Pulmonary artery endothelial cell (primary cell): Measurements from ENCODE around the gene TEX53. TPM values are rescaled to one million over a fixed set of nuclear protein-coding genes. Genes with fewer than 3 reads are reported as not detected.

Source experiments
- DNase-seq: peaks from one replicate; pipeline ENCODE4 v3.0.0-alpha.2; 2011; ENCODE audit warnings: low read depth, low spot score
- total RNA-seq: library from RNA; depleted of rRNA; stranded (reverse); fragments of >200 nt; gene quantifications from 2 replicates; pipeline ENCODE4 v1.2.3, GENCODE V29; 2014

Gene TEX53
- total RNA-seq, 1 donor from 2014 or later, result not detected

DNA sequence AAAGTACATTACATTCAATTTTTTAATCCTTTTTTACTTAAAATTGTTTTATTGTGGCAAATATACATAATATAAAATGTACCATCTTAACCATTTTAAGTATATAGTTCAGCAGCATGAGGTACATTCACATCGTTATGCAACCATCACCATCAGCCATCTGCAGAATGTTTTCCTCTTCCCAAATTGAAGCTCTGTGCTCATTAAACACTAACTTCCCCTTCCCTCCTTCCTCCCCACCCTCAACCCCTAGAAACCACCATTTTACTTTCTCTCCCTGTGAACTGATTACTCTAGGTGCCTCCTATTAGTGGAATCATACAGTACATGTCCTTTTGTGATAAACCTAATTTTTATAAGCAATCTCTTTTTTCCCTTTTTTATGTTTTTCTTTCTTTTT is 15.6 kb downstream of the TEX53 start:
- DNase-seq, result no peak

DNA sequence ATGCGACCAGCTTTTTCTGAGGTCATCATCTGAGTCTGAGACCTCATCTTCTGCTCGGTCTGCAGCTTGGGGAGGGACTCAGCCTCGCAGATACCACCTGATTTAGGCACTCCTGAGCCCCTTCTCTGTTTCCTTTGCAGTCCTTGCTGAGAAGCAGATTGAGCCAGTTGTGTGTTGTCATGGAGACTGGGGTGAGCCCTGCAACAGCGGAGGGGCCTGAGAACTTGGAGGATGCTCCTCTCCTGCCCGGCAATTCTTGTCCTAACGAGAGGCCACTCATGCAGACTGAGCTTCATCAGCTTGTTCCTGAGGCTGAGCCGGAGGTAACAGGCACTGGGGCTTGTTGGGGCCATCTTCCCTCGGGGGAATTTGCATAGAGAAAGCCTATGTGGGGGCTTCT is 19.2 kb downstream of the TEX53 start:
- no peak for DNase-seq

DNA sequence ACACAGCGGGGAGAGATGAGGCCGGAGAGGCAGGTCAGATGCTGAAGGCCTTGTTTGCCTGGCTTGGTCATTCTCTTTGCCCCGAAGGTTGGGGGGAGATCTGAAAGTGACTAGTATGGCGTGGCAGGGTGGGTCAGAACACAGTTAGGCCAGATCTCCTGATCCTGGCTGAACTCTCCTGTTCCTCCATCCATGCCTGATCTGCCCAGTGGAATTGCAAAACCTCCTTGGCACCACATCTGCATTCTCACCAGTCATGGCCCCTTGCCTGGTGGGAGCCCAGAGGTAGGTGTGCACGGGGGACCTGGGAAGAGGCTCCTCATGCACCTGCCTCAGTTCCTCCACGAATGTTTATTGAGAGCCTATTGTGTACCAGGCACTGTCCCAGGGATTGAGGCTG is 23.2 kb downstream of the TEX53 start:
- no peak for DNase-seq

DNA sequence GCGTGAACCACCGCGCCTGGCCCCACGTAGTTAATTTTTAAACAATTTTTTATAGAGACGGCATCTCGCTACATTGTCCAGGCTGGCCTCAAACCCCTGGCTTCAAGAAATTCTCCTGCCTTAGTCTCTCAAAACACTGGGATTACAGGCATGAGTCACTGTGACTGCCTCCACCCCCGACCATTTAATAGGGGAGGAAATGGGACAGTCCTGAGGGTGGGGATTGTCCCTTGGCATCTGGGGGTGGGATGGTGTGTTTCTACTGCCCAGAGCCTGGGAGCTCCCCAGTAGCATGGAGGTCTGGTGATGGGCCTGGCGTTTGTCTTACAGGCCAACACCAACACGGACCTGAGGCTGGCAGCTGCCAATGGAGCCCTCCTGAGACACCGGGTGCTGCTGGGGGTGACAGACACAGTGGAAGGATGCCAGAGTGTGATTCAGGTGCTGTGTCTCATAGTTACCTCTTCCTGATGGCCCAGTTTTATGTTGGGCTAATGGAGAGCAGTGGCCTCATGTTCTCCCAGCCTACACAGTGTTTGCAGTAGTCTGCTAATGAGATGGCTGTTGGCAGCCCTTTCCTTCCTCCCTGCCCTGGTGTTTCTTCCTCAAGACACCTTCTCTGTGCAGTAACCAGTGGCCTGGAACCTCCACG is 24.0 kb downstream of the TEX53 start:
- no peak for DNase-seq

DNA sequence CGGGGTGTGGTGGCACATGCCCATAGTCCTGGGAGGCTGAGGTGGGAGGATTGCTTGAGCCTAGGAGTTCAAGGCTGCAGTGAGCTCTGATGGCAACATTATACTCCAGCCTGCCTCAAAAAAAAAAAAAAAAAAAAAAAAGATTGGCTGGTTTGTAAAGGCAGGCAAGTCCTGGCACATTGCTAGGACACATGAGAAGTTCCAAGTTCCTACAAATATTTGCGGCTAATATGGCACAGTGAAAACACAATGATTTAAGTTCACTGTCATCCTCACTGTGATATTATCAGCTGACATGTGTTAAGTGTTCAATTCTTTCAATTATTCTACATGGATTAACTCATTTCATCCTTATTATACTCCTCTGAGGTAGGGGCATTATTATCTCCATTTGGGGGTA is 26.4 kb downstream of the TEX53 start:
- DNase-seq, result no peak

DNA sequence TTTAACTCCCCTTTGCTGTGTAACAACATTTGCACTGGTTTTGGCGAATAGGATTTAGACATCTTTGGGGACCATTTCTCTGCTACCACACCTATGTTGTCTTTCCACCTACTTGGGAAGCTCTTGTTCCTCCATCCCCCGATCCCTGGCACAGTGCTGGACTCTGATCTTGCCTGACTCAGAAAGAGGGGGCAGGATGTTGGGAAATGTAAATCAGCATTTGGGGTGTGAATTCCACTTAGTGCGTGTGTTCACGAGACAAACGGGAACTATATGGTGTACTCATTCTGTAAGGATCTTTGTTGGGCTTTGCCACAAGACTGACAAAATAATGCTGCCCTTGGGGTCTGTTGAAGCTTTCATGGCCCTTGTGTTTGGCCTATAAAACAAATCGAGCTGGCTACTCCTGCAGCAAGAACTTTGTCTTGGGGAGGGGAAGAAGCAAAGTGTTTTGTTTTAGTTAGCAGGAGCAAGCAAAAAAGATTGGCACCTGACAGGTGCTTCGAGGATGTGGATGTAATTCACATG is 28.0 kb downstream of the TEX53 start:
- DNase-seq, result no peak

DNA sequence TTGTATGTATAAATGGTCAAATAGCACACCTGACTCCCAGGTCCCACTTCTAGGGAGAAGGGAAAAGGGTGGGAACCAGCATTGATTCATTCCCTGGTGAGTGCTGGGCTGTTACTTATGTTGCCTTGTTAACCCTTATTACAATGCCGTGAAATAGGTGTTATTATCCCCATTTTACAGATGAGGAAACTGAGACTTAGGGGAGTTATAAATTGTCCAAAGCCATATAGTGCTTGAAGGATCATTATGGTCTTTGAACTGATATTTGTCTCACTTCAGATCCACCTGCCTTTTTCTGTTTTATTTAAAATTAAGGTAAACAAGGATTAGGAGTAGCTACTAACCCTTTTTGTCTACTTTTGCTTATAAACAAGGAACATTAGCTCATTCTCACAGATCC is 30.1 kb downstream of the TEX53 start:
- no peak for DNase-seq

DNA sequence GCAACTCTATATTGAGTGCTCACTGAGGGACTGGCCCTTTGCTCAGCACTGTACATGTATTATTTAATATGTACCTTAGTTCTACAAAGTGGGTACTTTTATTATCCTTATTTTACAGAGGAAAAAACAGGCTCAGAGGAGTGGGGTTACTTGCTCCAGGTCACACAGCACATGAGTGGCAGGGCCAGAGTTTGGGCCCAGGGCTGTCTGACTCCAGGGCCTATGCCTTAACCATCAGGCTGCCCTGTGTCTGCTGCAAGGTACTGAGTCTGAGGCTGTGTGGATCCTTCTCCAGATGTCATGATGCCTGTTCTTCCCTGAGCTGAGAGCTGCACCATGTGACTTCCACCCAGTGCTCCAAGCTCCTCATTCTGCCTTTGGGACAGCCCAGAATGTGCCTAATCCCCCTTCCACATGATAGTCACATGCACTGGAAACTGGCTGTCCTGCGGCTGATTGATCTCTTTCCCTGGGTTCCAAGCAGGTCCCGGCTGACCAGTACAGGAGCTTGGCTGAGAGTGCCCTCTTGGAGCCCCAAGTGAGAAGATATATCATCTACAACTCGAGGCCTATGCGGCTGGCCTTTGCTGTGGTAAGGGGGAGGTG is 31.1 kb downstream of the TEX53 start:
- DNase-seq, result no peak

DNA sequence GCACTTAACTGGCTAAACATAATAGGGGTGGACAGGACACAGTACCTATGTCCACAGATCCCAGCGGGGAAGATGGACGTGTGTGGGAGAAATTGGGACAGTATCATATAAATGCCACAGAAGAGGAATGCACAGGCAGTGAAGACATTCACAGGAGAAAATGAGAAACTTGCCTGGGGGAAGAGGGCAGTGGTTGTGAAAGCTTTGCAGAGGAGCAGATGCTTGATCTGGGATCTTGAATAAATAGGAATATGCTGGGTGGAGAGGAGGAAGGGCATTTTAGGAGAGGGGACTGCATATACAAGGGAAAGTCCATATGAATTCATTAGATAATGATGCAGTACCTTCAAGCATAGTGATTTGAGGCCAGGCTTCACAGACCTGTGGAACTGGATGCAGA is 32.9 kb downstream of the TEX53 start:
- DNase-seq, result no peak

DNA sequence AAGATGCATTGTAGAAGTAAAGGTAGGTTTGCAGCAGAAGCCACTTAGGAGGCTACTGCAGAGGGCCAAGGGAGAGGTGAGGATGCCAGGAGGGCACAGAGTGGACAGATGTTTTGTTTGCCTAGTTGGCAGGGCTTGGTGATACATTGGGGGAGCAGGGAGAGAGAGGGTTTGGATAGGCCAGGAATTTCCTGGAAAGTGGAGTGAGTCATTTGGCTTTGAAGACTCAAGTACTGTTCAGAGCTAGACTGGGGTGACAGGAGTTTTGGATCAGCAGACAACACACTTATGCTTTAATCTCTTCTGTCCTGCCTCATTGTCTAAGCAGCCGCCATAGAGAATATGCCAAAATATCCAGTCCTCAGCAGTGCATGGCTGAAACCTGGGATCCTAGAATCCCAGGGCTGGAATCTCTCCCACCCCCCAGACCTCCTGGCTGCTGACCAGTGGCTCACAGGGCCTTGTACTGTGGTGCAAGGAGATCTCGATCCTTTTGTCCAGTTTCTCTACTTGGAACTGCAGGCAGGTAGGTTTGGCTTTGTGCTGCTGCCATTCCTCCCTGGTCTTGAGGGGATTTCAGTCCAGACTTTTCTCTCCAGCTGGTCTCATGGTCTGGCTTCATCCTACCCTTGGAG is 35.5 kb downstream of the TEX53 start:
- peak; percentile 35 for DNase-seq

DNA sequence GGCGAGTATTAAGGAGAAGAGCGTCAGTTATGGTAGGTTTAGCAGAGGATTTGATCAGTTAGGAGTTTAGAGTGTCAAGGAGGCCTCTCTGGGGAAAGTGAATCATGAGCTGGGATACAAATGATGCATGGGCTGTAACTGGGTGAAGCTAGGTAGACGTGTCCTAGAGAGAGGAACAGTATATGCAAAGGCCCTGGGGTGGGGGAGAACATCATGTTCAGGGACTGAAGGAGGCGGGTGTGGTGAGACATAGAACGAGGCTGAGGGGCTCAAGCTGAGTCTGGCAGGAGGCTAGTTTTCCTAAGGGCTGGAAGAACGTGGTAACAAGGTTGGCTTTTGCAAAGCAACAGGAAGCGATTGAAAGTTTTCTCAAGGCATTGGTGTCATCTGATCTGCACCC is 36.0 kb downstream of the TEX53 start:
- no peak for DNase-seq

DNA sequence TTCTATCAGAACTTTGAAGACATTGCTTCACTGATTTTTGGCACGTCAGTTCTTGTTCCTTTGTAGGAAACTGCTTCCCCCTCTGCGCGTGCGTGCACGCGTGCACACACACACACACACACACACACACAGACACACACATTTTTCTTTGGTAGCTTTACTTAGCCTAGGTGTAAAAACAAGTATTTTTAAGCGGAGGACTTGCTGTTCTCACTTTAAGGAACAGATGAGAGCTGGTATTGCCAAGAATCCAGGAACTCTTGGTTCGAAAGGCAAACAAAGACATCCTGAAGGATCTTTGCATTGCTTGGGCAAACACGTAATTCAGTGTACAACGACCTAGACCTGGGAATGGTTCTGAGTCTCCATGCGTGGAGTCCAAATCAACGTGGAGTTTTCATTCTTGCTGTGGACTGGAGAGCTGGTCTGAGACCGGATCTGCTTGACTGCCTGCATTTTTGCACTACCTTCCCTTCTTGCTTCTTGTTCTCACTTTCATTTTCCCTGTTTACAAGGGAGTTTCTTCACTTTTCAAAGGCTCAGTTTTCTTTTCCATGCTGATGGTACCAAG is 38.3 kb downstream of the TEX53 start:
- no peak for DNase-seq

DNA sequence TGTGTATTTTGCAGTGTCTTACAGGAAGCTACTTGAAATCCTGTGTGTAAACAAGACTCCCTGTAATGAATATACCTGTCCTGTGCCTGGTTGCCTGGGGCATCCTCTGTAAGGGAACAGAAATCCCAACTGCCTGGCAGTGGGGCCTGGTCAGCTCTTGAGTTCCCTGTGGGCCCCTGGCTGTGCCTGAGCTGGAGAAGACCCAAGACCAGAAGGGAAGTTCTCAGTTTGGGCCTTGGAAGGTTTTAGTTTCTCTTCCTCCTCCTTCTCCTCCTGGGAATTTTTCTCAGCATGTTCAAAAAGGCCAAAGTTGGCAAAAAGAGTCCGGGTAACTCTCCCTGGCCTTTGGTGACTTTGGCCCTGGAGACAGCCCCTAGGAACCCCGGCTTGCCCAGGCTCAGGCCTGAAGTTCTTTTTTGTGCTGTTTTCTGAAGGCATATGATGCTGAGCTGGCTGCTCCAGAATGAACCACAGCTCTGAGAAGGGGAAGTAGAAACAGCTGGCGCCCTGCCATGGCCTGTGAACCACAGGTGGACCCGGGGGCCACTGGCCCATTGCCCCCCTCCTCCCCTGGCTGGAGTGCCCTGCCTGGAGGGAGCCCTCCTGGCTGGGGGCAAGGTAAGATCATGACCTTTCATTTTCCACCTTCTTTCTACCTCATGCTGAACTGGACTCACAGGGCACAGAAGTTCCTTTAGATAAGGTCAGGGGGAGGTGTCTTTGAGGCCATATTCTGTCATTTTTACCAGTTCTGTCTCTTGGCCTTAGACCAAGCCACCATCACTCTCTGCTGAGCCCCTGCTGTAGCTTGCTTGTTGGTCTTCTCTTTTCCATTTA is 40.7 kb downstream of the TEX53 start:
- no peak for DNase-seq

DNA sequence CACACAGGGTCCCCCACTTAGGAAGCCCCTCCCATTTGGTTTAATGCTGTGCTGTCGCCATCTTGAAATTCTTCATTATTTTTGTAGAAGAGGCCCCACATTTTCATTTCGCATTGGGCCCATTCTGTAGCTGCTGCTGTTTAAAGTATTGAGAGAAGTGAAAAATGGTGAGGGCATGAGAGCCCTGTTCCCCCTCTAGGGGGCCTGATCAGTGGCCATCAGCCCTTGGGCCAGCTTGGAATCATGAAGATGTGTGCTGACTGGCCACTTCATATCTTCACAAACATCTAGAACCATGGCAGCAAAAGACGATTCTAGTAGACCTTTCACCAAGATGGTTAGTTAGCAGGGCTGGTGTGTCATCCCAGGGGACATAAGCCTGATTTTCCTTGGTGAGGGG is 43.2 kb downstream of the TEX53 start:
- DNase-seq, result no peak

DNA sequence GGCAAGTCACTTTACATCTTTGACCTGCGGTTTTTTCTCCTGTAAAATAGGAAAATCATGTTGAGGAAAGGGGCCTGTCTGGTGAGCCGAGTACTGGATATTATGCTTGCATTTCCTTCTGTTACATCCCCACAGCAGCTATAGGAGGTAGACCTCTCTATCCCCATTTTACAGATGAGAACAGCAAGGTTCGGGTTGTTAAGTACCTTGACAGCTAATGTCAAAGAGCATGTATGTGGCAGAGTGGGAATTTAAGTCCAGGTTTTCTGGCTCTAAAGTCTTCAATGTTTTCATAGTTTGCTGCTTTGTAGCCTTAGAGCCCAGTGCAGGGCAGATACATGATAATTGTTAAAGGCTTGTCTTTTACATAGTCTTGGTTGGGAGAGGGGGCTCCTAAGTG is 43.7 kb downstream of the TEX53 start:
- no peak for DNase-seq

DNA sequence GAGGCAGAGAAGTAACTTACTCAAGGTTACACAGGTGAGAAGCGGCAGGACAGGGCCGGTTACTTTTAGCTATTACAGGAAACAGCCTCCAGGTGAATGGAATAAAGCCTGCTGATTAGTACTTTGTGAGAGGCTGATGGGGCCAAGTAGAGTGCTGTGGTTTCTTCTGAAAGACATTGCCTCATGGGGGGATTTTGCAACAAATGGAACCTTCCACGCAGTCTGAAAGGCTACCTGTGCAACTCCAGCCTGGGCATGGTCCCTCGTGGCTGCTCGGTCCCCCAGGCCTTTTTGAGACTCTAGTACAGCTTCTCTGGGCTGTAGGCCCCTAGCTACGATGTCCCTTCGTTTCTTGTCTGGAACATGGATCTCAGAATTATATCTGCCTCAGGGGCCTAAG is 44.5 kb downstream of the TEX53 start:
- DNase-seq, result no peak

DNA sequence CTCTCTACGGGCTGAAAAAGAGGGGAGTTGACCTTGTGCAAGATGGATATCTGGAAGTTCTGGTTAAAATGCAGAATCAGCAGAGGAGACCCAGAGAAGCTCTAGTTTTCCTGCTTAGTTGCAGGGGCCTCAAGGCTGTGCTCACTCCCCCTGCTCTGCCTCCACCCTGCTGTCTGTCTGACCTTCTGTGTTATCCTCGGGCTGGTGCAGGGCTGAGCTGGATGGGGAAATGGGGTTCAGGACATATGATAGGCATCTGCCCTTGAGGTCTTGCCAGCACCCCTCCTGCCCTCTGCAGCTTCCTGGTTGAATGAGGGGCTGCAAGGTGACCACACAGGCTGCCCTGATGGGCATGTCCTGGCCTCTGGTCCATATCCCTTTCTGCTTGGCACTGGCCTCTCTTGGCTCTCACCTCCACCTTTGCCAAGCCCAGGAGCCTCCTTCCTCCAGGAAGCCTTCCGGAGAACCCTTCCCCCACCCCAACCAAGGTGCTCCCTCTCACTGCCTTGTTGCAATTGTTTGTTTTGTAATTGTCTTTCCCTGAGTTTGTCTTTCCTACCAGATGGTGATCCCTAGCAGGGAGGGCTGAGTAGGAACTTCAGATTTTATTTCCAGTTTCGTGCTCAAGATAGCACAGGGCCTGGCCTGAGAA is 45.2 kb downstream of the TEX53 start:
- DNase-seq, result no peak

DNA sequence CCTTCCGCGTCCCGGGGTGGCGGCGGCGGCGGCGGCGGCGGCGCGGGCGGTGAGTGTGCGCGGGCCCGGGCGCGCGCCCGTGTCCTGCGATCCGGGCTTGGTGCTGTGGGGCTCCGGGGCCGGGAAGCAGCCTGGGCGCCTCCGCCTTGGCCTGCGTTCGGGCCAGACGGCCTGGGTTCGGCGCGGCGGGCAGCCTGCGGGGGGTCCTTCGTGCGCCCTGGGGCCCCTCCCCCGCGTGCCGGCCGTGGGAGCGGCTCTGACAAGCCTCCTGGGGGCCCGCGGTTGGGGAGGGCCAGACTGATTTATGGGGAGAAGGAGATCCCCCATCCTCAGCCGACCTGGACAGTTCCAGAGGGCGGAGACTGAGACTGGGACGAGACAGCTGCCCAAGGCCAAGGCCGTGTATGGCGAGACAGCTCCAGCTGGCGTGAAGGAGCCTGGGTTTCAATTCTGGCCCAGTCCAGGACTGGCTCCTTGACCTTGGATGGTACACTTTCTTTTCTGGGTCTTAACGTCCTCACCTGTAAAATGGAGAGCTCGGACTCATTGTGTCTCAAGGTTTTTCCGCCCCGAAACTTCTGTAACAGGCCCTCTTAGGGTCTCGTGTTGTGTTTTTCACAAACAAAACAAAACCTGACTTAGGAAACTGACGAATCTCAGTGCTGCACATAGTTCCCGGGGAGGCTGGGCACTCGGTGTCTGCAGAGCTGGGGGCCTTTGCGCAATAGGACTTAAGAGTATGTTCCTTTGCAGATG is 45.9 kb downstream of the TEX53 start:
- DNase-seq, result no peak

DNA sequence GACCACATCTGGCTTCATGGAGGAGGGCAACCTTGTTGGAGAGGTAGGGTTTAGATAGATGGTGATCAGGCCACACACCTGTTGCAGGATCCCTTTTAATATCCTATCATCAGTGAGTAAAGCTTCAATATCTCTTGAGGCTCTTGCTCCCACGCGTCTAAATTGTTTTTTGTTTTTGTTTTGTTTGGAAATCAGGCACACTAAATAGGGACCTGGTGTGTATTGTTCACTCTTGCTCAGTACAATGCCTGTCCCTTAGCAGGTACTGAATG is 49.1 kb downstream of the TEX53 start:
- DNase-seq, result no peak

DNA sequence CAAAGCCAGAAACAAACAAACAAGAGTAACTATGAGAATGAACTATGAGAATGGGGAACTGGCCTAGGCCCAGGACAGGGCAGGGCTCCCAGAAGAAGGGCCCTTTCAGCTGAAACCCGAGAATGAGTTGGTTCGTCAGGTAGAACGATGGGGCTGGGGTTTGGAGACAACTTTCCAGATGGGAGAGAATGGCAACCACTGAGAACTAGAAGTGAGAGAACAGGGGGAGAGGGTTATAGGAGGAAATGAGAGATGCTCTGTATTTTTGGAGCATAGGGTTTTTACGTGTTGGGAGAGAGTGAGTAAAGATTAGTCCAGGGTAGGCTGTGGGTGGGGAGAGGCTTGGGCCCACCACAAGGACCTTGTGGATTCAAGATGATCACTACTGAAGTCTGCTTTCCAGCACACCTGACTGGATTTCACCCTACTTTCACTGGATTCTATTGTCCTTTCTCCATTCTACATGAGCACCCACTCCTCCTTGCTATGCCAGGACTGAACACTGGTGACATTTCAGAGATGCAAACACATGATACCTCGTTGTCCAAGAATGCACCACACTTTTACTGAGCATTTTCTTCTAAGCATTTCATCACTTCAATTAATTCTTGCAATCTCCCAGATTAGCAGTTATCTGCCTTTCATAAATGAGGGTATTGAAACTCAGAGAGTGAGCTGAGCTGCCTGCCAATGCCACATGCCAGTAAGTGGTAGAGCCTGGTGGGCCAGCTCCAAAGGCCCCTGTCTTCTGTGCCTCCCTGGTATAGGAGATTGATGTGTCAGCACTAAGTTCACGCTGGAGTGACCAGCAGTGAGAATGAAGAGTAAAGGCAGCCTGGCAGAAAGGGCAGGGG is 49.7 kb downstream of the TEX53 start:
- DNase-seq, result no peak
